COR-L47 (cell line): ENCODE results near the gene COL4A1.

Experiments
- DNase-seq: peaks from one replicate; lab custom pipeline; 2025; lab: John Stamatoyannopoulos, UW

COL4A1 gene

DNA sequence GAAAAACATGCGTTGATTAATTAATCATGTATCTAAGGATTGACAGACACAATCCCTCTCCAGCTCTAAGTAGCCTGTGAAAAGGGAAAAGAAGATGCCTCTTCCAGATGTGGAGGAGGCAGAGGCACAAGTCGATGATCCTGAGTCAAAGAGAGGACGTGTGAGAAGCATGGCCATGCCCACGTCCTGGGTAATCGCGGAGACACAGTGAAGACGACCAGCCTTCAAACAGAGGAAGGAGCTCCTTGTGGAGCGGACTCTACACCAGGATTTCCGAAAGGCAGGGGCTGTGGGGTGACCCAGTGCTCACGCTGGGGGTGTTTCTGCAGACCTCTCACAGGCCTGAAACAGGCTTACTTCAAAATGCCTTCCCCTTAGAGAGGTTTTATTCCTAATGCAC lies 70.5 kb downstream of the COL4A1 start:
- DNase-seq, result no peak

GRCh38 chr13:110234532-110234931 lies 72.4 kb downstream of the COL4A1 start:
- no peak for DNase-seq

DNA sequence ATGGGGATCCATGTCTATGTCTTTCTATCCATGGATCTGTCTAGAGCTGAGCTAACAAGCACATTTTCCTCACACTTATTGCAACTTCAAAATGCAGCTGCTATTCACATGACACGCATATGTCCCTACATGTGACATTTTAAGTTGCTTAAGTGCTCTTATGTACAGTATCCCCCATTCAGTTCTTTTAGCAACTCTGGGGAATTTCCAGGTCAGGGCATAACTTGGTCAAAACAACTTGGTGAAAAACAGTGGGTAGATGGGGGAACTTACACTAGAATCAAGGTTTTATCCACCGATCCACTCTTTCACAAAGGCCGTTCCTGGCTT lies 73.0 kb downstream of the COL4A1 start:
- no peak for DNase-seq

DNA sequence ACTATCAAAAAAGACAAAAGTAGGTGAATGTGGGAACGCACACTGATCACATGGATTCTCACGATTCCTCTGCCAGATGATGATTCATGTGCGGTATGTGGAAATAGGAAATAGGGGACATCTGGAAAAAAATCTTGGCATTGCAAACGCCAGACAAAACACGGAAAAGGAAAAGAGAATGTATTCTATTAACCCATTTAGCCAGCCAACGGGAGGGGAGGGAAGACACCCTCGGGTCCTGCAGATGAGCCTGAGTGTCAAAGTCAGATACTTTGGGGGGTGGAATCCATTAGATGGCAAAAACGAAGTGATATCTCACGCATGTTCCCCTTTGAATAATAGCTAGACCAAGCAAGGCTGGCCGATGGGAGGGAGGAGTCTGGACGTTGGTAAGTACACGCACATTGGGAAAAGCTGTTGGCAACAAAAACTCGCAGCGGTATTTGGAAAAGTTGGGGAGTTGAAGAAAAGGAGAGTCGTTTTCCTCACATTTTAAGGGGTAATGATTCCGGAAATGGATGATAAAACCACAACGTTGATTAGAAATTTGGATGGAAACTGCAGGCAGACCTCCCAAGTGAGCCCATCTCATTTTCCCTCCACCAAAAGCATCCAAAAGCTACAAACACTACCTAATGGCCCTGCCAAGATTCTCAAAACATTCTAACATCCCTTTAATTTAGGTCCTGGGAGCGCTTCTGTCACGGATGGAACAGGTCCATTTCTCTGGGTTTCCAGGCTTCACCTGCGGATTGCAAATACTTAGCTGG lies 73.6 kb downstream of the COL4A1 start:
- DNase-seq, result no peak

GRCh38 chr13:110232756-110233155 lies 74.2 kb downstream of the COL4A1 start:
- DNase-seq, result no peak

DNA sequence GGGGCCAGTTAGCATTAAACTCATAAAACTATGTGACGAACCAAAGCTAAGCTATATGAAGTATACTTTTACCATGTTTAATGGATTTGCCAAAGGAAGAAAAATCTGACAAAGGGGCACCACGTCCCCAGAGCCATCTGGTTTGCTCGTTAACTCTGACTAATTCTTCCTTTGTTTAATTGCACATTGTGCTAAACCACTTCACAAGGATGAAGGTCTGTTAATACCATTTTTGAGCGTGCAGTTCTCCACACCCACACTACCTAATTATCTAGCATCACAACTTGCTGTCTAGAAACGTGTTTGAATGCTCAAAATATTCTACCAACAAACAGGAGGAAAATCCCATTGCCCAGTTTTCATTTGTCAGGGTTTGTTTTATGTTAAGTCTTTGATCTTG lies 74.8 kb downstream of the COL4A1 start:
- DNase-seq, result no peak

DNA sequence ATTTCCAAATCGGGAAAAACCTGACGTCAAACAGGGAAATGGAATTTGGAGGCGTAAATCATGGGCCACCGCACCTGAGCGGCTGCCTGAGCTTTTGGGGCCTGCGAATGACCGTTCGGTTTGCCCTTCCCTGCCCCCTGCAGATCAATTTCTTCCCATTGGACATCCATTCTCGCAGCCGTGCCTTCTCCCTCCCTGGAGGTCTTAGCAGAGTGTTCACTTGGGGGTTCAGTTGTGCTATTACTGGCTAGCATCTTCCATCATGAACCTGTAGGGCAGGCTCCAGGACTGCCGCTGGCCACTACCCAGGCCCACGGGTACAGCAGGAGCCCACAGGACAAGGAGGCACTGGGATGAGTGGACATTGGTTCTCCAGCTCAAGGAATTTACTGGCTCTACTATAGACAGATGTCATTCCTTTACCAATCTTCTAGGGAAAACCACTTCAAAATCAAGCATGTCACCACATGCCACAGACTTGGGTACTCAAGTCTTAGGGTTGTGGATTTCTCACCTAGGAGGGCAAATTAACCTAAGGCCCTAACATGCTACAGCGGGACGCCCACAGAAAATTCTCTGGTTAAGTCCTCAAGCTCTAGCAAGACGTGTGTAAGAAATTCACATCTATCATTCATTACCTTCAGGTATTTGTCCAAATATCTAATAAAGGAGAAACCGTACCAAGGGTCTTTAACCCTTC lies 75.5 kb downstream of the COL4A1 start:
- no peak for DNase-seq

DNA sequence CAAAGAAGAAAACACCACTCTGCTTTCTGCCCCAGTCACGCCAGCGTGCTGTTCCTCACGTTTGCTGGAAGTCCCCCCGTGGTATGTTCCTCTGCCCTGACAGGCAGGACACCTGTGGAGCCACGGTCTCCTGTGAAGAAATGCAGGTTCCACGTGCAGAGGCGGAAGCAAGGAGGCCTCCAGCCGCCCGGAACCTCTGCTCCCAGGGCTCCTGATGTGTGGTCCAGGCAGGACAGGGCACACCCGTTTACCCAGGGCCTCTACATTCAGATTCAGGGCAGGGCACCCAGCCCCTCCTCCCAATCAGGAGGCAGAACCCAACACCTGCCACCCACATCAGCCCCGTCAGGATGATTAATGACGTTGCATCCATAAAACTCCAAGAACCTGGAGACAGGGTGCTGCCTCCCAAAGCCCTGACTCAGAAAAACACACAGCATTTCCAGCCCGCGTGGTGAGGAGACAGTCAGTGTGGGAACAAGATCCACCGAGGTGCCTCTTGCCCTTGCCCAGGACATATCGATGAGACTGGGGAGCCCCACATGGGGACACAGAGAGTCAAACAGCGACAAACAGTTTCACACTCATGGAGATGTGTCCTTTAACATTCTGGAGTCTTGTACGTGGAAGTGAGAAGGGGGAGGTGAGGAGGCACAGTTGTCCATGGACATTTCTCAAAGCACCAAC lies 76.2 kb downstream of the COL4A1 start:
- no peak for DNase-seq

- no peak for DNase-seq
These were observed 76.9 kb downstream of the COL4A1 start for GRCh38 chr13:110229905-110230563.

- DNase-seq, result no peak
These were observed 77.7 kb downstream of the COL4A1 start for GRCh38 chr13:110228936-110229904.

DNA sequence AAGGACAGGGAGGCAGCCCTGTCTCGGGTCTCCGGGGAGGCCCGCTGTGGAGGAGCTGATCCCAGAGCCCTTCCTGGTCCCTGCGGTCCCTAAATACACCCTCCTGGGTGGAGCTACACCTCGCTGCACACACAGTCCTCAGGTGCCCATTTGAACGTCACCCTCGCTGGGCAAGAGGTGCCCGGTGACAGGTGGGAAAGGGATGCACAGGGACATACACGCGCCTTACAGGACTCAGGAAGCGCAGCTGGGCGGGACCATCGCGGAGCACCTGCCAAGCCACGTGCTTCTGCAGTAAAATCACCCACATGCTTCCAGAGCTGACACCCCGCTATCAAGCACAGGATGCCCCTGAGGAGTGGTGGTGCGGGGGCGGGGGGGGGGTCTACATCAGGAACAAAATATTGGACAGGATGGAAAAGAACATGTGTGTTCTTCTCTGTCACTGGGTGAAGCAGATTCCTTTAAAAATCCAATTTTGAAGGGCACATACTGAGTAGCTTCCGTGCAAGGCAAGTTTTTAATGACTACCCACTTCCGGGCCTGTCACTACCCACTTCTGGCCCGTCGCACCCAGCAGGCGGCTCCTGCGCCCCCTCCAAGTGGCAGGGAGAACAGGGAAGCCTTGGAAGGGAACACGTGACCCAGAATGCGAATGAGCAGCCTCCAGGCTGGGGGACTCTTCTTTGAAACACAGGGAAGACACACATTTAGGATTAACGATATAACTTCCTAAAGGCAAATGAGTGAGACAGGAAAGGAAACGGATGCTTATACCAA lies 78.9 kb downstream of the COL4A1 start:
- no peak for DNase-seq

GRCh38 chr13:110227416-110227815 lies 79.5 kb downstream of the COL4A1 start:
- no peak for DNase-seq

GRCh38 chr13:110225609-110226574 lies 81.1 kb downstream of the COL4A1 start:
- no peak for DNase-seq

DNA sequence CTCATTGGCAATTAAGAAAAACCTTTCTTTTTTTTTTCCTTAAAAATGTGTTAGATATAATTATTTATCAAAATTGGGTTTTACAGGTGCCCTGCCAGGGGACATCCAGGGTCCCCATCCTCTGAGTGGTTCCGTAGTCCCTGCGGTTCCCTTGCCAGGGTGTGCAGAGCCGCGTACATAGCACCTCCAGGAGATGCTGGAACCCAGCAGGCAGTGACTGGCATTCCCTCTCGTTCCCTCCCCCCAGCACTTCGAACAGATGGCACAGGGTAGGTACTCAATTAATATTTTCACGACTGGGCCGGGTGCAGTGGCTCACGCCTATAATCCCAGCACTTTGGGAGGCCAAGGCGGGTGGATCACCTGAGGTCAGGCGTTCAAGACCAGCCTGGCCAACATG lies 82.0 kb downstream of the COL4A1 start:
- DNase-seq, result no peak

GRCh38 chr13:110224519-110224918 lies 82.4 kb downstream of the COL4A1 start:
- no peak for DNase-seq

- DNase-seq, result no peak
These were observed 85.4 kb downstream of the COL4A1 start for GRCh38 chr13:110221406-110222117.

- no peak for DNase-seq
These were observed 86.5 kb downstream of the COL4A1 start for GRCh38 chr13:110220471-110220870.

DNA sequence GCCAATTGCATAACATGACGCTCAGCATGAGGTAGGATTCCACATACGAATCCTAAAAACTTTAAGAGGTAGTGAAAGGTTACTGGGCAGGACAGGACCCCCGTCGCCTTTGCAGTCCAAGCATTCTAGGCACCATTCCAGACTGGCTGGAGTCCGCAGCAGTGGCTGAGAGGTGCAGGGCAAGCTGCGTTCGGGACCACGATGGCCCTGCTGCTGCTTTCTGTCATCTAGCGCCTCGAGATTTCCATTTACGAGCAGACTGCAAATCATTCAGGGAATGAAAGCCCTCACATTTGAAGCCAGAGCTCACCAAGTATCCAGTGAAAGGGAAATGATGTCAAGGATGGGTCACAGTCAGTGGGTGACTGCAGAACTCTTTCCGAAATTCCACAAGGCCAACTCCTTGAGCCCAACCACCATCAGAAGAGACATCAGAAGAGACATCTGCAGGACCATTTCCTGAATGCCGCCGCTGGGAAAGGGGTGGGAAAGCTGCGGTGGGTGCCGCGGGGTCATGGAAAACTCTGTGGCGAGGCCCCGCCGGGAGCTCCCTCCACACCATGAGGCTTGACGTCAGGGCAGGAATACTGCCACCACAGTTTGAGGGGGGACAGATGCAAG lies 88.3 kb downstream of the COL4A1 start:
- no peak for DNase-seq
